Esophagus mucosa (tissue), 1 donor: ENCODE data around the gene BEND3. TPM values are rescaled to one million over a fixed set of nuclear protein-coding genes. Genes with fewer than 3 reads are reported as not detected.

ENCODE experiments used
- ATAC-seq: fragments of 200-7000 bp; cut with Tn5 transposase; one replicate; pipeline ENCODE4 v1.9.1; 2020
- total RNA-seq: library from RNA; stranded (reverse); gene quantifications from one replicate; pipeline ENCODE4 v1.2.4, GENCODE V29; 2023
- donor health status: DM: yes; HTN: yes; CAD: no.

BEND3 gene
- total RNA-seq, 1 donor from 2014 or later, result 3.0 TPM

DNA sequence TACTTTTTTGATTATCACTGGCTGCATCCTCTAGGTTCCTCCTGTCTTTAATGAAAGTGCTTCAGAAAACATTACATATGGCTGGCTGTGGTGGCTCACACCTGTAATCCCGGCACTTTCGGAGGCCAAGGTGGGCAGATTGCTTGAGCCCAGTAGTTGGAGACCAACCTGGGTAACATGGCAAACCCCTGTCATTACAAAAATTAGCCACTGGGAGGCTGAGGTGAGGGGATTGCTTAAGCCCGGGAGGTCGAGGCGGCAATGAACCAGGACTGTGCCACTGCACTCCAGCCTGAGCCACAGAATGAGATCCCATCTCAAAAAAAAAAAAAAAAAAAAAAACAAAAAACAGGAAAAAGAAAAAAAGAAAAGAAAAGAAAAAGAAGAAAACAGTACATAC lies 35.3 kb downstream of the BEND3 start:
- ATAC-seq, result no peak

DNA sequence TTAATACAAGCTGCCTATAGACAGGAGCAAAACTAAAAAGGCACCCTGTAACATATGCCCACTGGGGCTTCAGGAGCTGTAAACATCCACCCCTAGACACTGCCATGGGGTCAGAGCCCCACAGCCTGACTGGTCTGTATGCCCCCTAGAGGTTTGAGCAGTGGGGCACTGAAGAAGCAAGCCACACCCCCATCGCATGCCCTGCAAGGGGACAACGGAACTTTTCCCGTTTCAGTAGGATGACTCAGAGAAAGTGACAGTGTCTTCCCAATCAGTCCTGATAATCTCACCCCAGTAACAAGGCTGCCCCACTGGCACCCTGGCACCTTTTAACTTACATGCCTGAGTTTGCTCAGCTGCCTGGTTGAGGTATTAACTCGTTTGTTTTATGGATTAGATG lies 35.9 kb downstream of the BEND3 start:
- ATAC-seq, result no peak

DNA sequence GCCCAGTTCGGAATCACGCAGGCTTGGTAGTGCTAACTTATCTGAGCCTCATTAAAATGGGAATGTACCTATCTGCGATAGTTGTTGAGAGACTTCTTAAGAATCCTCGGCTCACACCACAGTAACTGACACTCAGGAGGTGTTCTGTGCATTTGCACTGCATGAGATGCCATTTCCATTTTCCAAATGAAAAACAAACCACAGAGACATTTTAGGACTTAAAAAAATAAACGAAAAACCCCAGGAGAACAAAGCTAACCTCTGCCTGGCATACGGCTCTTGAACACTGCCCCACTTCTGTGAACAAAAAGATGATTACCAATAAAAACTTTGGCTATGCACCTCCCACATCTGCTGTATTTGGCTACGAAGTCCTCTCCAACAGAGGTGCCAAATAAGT lies 37.6 kb downstream of the BEND3 start:
- ATAC-seq, result no peak

DNA sequence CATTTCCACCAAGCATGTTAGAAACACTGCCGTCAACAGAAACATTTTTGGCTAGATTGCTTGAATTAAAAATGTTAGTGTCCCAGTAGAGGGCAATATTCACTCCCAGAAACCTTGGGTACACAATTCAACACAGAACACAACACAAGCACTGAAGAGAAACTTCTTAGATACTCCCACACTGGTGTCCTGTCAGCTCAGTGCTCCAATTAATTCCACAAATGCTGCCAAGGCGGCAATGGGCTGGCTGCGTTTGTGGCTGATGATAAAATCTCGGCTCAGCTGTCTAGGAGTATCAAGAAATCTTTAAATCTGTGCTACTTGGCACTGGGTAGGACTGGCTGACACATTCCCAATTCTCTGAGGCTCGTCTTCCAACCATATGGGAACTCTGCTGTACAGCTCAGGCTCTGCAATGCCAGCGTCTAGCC lies 39.3 kb downstream of the BEND3 start:
- ATAC-seq, result no peak

DNA sequence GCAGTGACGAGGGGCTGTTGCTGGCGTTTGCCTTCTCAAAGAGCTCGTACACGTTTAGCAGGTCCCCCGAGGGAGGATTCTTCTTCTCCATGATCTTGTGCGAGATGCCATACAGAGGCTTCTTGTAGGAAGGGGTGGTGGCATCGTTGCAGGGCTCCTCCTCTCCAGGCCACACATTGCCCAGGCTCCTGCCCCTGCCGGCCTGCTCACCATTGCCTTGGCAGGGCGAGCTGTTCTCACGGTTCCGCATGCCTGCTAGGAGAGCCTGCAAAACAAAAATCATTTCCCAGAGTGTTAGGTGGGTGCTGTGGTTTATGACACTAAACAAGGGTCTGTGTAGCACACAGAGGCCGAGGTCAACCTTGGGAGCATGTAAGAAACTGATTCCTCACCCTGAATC lies 44.6 kb downstream of the BEND3 start:
- no peak for ATAC-seq

DNA sequence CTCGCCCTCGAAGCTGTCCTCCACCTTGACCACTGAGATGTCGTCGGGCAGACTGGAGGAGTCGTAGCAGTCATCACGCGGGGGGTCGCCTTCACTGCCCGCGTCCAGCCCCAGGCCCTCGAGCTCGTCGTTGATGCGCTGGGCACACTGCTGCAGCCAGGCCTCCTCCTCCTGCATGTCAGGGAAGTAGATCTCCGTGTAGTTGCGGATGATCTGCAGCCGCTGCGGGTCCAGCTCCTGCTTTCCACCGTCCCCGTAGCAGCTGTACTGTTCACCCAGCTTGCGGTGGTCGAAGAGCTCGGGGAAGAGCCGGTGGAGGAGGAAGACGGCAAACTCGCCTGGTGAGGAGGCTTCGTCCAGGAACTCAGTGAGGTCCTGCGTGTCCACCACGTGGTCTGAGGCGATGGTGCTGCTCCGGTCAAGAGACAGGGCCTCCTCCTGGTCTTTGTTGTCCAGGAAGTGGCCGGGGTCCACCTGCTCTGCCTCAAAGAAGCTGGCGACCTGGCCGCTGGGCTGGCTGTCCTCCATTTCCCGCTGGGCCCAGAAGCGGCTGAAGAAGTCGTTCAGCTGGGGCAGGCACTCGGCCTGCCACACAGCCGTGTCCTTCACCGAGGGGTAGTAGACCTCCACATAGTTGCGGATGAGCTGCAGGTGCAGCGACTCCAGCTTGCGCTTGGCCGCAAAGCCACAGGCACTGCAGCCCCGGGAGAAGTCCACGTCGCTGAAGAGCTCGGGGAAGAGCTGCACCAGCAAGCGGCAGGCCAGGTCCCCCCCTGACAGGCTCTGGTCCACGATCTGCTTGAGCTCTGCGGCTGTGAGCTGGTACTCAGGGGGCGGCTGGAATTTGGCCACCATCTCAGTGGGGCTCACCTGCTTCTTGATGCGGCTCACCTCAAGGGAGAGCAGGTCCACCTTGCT lies 45.4 kb downstream of the BEND3 start:
- ATAC-seq, result no peak

DNA sequence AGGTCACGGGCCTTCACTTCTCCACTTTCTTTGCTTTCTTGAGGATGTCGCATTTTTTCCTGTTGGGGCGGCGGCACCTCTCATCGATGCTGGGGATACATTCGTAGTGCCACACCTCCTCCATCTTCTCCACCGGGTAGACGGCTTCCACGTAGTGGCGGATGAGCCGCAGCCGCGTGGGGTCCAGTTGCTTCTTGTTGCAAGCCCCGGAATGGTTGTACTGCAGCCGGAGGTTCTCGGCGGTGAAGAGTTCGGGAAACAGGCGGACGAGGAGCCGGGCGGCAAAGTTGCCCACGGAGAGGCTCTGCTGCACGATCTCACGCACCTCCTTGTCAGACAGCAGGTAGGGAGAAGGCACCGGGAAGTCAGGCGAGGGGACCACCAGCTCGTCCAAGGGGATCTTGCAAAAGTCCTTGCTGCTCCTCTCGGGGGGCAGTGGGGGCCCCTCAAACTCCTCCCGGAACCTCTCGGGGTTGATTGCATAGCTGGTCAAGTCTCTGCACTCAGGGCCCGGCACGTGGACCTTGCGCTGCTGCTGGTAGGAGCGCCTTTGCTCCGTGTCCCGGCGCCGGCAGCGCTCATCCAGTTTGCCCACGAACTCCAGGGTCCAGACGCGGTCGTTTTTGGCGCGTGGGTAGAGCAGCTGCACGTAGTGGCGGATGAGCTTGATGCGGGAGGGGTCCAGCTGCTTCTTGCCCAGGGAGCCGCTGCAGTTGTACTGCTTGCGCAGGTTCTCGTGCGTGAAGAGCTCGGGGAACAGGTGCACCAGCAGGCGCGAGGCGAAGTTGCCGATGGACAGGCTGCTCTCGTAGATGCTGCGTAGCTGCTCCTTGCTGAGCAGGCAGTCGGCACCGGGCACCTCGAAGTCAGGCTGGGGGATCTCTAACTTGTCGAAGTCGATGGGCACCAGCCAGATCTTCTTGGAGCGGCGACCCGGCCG lies 46.4 kb downstream of the BEND3 start:
- ATAC-seq, result no peak

DNA sequence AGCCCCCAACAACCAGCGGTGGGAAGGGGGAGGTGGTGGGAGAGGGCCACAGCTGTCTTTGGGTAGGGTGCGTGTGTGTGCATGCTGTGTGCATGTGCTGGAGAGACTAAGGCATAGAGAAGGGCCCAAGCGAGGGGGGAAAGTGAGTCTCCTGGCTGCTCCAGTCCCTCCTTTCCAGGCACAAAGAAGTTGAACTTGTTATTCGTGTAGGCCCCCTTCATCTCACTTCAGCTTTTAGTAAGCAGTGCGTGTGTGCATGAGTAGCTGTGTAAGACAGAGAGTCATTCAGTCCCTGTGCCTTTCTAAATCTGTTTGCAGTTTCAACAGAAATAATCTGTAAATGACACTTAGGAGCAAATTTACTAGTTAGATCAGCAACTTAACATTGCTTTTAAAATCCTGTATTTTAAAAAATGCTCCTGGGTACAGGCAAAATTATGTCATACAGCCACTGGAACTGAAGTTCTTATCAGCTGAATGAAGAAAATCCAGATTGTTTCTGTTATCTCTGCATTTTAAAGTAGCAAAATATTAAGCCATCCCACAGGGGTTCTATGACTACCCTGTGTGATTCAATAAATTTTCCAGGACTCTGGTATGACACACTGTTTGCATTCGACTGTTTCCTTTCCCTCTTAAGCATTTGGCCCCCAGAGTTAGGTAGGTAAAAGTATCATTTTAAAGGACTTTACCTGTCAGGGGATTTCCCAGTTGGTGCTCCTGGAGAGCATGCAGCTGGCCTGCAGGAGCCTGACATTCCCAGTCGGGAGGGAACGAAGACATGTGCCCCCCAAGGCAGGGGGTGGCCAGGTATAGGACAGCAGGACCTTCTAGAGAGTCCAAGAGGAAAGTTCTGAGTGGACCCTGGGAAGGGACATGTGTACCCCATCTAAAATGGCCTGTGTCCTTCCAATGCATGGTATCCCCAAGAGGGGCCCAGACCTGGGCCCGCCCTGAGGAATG lies 48.3 kb downstream of the BEND3 start:
- no peak for ATAC-seq

DNA sequence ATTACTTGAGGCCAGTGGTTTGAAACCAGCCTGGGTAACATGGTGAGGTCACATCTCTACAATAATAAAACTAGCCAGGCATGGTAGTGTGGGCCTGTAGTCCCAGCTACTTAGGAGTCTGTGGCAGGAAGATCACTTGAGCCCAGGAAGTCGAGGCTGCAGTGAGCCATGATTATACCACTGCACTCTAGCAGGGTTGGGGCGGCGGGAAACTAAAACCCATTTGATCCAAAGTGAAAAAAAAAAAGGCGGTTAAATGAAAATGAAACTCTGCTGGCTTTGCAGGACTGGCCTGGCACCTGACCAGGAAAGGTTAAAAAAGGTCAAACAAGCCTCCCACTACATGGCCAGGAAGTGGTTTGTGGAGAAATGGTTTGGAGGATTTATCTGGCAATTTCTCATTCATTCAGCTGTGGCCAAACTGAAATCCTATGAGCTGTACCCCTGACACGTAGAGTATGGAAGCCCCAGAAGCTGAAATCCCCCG lies 50.7 kb downstream of the BEND3 start:
- no peak for ATAC-seq

DNA sequence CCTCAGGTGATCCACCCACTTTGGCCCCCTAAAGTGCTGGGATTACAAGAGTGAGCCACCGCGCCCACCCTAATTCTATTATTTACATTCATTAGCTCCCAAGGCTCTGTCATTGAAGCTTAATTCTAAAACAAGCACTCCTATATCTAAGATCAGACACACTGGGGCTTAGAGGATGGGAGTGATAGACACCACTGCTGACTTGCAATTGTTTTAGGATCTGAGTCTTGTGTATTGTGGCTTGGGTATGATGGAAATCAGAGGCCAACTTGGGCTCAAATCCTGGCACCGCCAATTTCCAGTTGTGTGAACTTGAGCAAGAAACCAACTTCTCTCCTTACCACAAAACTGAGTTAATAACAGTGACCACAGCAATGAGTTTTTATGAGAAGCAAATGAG lies 52.6 kb downstream of the BEND3 start:
- ATAC-seq, result no peak

DNA sequence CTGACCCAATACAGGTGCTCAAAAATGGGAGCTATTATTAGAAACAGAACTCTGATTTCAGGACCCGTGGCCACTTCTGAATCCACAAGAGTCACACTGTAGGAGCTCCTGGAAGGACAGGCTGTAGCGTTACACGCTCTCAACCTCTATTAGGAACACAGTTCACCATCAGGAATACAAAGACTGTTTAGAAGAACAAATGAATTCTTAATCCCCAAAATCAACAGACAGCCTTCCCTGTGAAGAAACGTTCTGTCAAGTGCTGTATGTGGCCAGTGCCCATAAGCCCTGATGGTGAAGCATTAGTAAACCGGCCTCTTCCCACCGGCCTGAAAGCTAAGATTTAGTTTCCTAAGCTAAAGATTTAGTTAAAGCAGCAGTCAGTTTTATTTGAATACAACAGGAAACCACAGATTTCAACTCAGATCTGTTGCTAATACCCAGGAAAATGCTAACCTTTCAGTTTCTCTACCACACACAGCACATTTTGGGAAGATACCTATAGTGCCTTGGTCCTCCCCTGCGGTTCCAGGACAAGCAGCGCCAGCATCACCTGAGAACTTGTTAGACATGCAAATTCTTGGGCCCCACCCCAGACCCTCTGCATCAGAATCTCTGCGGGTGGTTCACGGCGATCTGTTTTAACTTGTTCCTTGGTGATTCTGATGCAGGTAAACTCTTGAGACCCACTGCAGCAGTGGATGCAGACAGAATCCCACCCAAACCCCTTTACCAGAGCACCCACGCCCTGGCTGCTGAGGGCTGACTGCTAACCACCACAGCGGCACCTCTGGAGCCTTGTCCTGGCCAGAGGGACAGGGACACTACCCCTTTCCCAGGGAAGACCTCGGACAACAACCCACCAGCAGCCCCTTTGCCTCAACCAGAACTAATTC lies 53.9 kb downstream of the BEND3 start:
- ATAC-seq, result no peak

DNA sequence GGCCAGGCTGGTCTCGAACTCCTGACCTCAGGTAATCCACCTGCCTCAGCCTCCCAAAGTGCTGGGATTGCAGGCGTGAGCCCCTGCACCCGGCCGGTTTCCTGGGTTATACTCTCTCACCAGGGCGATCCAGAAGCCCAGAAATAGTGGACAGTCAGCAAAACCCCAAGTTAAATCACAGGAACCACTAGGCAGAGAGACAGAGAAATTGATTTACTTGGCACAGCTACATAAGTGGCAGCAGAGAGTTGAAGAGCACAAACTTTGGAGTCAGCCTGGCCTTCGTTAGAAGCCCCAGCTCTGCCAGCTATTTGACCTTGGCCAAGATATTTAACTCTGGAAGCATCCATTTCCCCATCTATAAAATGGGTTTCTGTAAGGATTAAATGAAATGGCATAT lies 54.6 kb downstream of the BEND3 start:
- ATAC-seq, result no peak

DNA sequence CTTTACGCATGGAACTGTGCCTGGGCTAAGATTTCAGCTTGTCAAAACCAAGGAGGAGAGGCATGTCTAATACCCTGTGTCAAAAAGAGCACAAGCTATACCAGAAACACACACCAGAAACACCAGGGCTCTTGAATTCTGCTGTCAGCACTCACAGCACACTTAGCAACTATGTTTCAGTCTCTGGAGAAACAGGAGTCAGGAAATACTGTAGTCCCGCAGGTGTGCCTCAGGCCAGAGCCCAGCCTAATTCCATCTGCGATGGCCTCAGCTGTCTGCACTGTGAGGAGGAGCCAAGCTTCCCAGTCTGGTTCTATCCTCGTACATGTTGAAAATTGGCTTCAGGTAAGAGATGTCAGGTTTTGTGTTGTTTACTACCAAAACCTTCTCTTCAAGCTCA lies 55.7 kb downstream of the BEND3 start:
- ATAC-seq, result no peak

DNA sequence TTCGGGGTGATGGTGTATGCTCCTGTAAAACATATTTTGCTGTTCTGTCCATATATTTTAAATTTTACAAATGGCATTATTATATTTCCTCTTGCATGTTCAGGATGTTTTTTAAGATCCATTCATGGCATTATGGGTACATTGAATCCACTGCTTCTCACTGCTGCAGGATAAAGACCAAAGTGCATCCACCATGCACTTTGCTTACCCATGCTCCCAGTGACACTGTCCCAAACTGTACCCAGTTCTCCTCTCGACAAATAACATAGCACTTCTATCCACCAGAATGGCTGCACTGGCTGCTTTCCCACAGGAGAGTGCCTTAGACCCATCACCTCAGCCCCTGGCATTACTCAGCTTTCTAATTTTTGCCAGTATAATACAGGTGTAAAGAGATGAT lies 57.6 kb downstream of the BEND3 start:
- no peak for ATAC-seq

DNA sequence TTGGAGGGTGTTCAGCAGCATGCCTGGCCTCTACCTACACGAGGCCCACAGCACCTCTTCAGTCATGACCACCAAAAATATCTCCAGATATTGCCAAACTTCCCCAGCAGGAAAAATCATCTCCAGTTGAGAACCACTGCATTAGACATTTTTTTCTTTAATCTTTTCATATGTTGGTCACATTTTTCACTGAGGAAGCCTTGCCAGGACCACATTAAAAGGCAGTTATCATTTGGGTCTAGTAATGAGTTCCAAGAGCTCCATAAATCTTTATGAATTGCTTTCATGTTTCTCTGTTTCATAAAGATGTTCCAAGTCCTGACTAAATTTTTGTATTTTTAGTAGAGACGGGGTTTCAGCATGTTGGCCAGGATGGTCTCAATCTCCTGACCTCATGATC lies 58.5 kb downstream of the BEND3 start:
- ATAC-seq, result no peak

DNA sequence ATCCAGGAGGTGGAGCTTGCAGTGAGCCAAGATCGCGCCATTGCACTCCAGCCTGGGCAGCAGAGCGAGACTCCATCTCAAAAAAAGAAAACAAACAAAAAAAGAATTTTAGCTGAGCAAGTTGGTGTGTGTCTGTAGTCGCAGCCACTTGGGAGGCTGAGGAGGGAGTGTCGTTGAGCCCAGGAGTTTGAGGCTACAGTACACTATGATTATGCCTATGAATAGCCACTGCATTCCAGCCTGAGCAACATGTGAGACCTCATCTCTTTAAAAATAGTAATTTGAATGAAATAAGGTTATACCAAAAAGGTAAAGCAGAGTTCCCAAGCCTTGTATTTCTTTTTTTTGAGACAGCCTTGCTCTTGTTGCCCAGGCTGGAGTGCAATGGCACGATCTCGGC lies 67.5 kb downstream of the BEND3 start:
- no peak for ATAC-seq

DNA sequence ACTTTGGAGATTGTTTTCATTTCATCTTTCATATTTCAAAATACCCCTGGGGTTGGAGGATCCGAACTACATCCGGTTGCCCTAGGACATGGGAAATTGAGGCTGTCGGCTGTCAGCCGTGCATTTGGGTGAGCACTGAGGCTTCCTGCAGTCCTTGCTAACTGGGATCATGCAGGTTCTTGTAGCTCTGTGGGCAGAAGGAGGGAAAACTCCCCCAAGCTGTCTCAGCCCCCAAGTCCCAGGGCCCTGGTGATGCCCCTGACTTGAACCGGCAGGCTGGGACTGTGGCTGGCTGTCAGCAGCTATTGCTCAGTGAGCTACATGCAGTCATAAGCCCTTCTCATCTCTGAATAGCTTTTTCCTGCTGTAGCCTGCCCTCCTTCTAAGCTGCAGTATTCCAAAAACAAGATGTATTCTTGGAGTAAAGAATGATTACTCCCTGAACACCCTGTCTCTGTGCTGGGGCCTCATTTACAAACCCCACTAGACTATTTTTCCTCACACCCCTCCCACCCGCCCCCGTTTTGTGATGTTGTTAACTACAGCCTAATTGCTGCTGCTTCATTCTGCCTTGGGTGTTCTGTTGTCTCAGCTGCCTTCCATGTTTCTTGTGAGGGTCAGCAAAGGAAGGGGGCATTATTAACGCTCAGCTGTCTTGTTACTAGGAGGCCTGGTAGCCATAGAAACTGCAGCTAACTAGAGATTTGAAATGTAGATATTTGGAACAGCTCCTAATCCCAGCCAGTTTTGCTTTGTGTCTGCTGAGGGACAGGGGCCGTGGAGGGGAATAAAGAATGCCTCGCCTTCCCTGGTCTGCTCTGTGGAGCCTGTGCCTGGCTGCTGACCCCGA lies 69.3 kb downstream of the BEND3 start:
- ATAC-seq, result no peak

DNA sequence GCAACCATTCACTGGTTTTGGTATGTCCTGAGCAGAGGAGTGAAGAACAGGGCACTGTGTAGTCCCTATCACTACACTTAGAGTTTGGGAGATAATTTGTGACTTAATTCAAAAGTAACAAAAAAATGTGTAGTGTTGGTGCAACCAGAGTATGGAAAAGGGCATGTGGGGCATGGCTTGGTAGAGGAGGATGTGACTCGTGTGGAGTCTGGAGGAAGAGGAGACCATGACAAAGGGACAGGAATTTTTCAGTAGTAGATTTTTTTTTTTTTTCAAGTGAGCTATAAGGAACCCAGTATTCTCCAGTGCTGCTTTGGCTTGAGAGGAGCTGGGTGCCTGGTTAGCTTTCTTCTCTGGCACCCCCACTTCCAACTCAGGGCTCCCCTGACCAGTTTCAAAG lies 82.2 kb downstream of the BEND3 start:
- no peak for ATAC-seq

DNA sequence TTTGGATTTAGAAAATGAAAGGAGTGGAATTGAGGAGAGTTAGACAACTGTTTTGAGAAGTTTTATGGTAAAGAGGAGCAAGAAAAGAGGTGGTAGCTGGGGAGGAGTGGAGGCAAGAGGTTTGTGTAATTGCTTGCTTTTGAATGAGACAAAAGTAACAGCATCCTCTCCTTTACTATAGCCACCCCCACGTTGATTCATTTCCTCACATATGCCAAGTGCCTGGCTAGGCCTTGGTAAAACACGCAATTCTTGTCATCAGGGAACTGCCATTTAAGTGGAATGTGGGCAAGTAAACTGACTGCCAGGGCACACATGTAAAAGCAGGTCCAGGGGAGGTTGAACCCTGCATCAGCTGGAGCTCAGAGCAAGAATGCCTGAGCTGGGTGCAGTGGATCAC lies 83.3 kb downstream of the BEND3 start:
- no peak for ATAC-seq

DNA sequence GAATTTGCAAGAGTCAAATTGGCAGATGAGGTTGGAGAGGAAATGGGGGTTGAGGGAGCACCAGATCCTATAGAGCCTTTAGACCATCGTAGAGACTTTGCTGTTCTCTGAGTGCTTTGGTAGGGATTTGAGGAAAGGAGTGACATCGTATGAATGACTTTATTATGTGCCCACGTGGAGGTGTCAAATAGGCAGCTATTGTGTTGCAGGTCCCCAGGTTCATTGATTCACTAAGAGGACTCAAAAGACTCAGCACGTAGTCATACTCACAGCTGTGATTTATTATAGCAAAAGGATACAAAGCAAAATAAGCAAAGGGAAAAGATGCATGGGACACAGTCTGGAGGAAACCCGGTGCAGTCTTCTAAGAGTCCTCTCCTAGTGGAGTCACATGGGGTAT lies 85.2 kb downstream of the BEND3 start:
- ATAC-seq, result no peak
